GM12801 (cell line): ENCODE data around the gene GPN1.

Experiments used
- TF ChIP-seq, protein P1 (sequence below): IDR thresholded peaks from one replicate; pipeline ENCODE4 v1.5.1; 2011; ENCODE audit warnings: control low read depth; ENCODE audit not compliant: insufficient read length; ENCODE audit errors: extremely low read depth

GPN1 gene

DNA sequence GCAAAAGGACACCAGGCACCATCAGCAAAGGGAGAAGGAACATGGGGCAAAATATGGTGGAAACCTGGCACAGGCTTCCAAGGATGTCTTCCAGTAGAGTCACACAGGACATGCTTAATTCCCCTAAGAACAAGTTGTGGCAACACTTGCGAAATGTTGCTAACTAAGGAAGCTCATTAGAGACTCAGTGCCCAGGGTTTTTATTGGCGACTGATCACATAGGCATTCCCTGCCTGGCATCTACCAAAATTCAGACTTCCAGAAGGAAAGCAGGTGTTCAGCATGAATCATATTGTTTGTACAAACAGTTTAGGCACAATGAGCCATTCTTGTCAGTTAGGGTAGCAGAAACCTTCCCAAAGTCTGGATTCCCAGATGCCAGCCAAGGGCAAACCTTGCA, 60.6 kb downstream of the GPN1 start:
- TF ChIP-seq, protein P1, sequence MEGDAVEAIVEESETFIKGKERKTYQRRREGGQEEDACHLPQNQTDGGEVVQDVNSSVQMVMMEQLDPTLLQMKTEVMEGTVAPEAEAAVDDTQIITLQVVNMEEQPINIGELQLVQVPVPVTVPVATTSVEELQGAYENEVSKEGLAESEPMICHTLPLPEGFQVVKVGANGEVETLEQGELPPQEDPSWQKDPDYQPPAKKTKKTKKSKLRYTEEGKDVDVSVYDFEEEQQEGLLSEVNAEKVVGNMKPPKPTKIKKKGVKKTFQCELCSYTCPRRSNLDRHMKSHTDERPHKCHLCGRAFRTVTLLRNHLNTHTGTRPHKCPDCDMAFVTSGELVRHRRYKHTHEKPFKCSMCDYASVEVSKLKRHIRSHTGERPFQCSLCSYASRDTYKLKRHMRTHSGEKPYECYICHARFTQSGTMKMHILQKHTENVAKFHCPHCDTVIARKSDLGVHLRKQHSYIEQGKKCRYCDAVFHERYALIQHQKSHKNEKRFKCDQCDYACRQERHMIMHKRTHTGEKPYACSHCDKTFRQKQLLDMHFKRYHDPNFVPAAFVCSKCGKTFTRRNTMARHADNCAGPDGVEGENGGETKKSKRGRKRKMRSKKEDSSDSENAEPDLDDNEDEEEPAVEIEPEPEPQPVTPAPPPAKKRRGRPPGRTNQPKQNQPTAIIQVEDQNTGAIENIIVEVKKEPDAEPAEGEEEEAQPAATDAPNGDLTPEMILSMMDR, result no peak

DNA sequence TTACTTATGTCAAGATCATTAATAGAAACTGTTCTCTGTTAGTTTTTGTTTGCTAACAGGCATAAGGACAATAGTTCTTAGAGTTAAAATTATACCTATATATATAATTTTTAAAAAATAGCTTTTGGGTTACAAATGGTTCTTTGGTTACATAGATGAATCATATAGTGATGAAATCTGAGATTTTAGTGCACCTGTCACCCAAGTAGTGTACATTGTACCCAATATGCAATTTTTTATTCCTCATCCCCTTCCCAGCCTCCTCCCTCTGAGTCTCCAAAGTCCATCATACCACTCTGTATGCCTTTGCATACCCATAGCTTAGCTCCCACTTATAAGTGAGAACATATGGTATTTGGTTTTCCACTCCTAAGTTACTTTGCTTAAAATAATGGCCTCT, 61.2 kb downstream of the GPN1 start:
- TF ChIP-seq, protein P1, result no peak

DNA sequence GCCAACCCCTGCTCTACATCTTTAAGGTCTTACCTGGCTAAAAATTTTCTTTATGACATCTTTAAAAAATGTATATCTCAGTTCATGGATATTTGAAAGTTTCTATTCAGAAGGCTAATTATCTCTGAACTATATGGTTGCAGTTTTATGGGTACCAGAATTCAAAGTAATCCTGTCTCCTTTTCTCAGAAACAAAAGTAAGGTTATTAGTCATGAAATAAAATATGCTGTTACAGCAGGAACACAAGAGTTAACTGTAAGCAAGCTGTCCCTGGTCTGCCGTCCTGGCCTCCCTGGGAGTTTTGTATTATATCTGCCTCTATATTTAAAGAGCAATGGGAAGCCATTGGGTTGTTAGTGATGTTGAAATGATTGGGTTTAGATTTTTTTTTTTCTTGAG, 68.8 kb downstream of the GPN1 start:
- TF ChIP-seq, protein P1, result no peak
